Left ventricle myocardium superior (tissue), 1 donor: ENCODE data around the gene OBSCN. TPM values are rescaled to one million over a fixed set of nuclear protein-coding genes. Genes with fewer than 3 reads are reported as not detected.
"Not testable (repeated sequence)": the region's sequence is repeated elsewhere in the genome, so short reads cannot be mapped to it uniquely, and the experiment has no call there.

ENCODE experiments used
- ATAC-seq: fragments of 200-7000 bp; cut with Tn5 transposase; one replicate; pipeline ENCODE4 v1.9.1; 2020; ENCODE audit warnings: mild to moderate bottlenecking, moderate library complexity
- DNase-seq: peaks from one replicate; pipeline ENCODE4 v3.0.0-alpha.2; 2020
- intact Hi-C: fragments of 100-400 bp; cut with micrococcal nuclease; formaldehyde crosslinking; loops from one replicate; pipeline ENCODE4 v1.11.0; 2022
- total RNA-seq: library from RNA; stranded (reverse); fragmentation: NEBNext Ultra II Directional; extraction: Animal tissue kit (Norgen Biotek cat#: 25700); gene quantifications from one replicate; pipeline ENCODE4 v1.2.1, GENCODE V29; 2021
- donor health status: DM: no; HTN: yes; CAD: no; lungs with severe emphysema.

OBSCN gene
- total RNA-seq, 1 donor from 2014 or later = 316 TPM

- no peak for ATAC-seq
- intact Hi-C loops = no loop called here
- DNase-seq = no peak
These were observed 33.4 kb downstream of the OBSCN start for GRCh38 chr1:228241259-228241658.

- ATAC-seq (no peak), DNase-seq (no peak)
- intact Hi-C loops = no loop called here
These were observed 34.6 kb downstream of the OBSCN start for GRCh38 chr1:228242409-228242808.

- intact Hi-C loops = no loop called here
- DNase-seq (no peak), ATAC-seq (no peak)
These were observed 35.2 kb downstream of the OBSCN start for GRCh38 chr1:228243093-228243492.

- ATAC-seq, intact Hi-C loops, DNase-seq: not testable (repeated sequence)
These were observed 36.1 kb downstream of the OBSCN start for GRCh38 chr1:228243989-228244388.

GRCh38 chr1:228245111-228245510 is 37.3 kb downstream of the OBSCN start:
- no peak for ATAC-seq
- intact Hi-C loops = no loop called here
- DNase-seq = no peak

- no peak for DNase-seq
- peak; percentile 13 for ATAC-seq
- intact Hi-C loops = no loop called here
These were observed 38.5 kb downstream of the OBSCN start for GRCh38 chr1:228246216-228246900.

- ATAC-seq (peak; percentile 13), DNase-seq (no peak)
- intact Hi-C loops = no loop called here
These were observed 41.9 kb downstream of the OBSCN start for GRCh38 chr1:228249513-228250305.

GRCh38 chr1:228252476-228252875 is 44.6 kb downstream of the OBSCN start:
- ATAC-seq, DNase-seq: not testable (repeated sequence)

GRCh38 chr1:228256626-228257375 is 49.0 kb downstream of the OBSCN start:
- intact Hi-C loops = no loop called here
- ATAC-seq = peak; percentile 25
- DNase-seq = no peak

More at GRCh38 chr1:228252476-228252875, 44.6 kb downstream of the OBSCN start:
- intact Hi-C loops = not testable (repeated sequence)

GRCh38 chr1:228258486-228258885 is 50.6 kb downstream of the OBSCN start:
- no peak for ATAC-seq
- intact Hi-C loops = no loop called here
- DNase-seq = no peak

- intact Hi-C loops = no loop called here
- ATAC-seq (no peak), DNase-seq (no peak)
These were observed 51.6 kb downstream of the OBSCN start for GRCh38 chr1:228259368-228259894.

GRCh38 chr1:228259951-228260350 is 52.1 kb downstream of the OBSCN start:
- intact Hi-C loops = no loop called here
- ATAC-seq (no peak), DNase-seq (no peak)

GRCh38 chr1:228261706-228262105 is 53.9 kb downstream of the OBSCN start:
- ATAC-seq = no peak
- intact Hi-C loops = no loop called here
- no peak for DNase-seq

GRCh38 chr1:228262475-228262874 is 54.6 kb downstream of the OBSCN start:
- peak; percentile 34 for ATAC-seq
- DNase-seq = no peak
- intact Hi-C loops = no loop called here

- DNase-seq (no peak), ATAC-seq (no peak)
- intact Hi-C loops = no loop called here
These were observed 55.8 kb downstream of the OBSCN start for GRCh38 chr1:228263636-228264035.

GRCh38 chr1:228264090-228264829 is 56.4 kb downstream of the OBSCN start:
- intact Hi-C loops = no loop called here
- no peak for ATAC-seq
- no peak for DNase-seq

GRCh38 chr1:228265167-228265566 is 57.3 kb downstream of the OBSCN start:
- ATAC-seq (no peak), DNase-seq (no peak)
- intact Hi-C loops = no loop called here

- intact Hi-C loops = no loop called here
- DNase-seq (peak; percentile 66), ATAC-seq (peak; percentile 84)
These were observed 60.4 kb downstream of the OBSCN start for GRCh38 chr1:228267962-228268880.
